ENCODE data around the gene CNTN6. TPM values are rescaled to one million over a fixed set of nuclear protein-coding genes. Genes with fewer than 3 reads are reported as not detected.

Gene CNTN6
- total RNA-seq, 1 experiment from 2014 or later, result not detected

DNA sequence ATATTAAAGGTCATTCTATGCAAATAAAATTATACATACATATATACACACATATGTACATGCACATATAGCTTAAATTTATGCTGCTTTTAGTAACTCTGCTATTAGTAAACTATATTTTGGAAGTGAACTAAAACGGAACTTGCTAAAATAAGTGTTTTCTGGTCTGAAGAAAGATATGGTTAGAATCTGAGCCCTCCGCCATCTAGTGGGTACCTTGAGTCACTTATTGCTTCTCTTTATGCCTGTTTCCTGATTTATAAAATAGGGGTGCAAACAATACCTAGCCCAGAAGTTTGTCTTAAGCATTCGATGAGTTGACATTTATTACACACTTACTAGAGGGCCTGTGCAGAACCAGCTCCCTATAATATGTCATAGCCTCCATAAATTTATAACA is 255.7 kb downstream of the CNTN6 start (continued):
- TF ChIP-seq ZBTB21 (CRISPR knock-in tag; IDR thresholded peaks at IDR 0.05; ENCODE audit: borderline replicate concordance) (no peak), ZNF263 (CRISPR knock-in tag; IDR thresholded peaks at IDR 0.05; ENCODE audit: low read depth) (no peak), CREB1 (CRISPR knock-in tag; IDR thresholded peaks at IDR 0.05) (no peak)
- TF ChIP-seq, protein P1, sequence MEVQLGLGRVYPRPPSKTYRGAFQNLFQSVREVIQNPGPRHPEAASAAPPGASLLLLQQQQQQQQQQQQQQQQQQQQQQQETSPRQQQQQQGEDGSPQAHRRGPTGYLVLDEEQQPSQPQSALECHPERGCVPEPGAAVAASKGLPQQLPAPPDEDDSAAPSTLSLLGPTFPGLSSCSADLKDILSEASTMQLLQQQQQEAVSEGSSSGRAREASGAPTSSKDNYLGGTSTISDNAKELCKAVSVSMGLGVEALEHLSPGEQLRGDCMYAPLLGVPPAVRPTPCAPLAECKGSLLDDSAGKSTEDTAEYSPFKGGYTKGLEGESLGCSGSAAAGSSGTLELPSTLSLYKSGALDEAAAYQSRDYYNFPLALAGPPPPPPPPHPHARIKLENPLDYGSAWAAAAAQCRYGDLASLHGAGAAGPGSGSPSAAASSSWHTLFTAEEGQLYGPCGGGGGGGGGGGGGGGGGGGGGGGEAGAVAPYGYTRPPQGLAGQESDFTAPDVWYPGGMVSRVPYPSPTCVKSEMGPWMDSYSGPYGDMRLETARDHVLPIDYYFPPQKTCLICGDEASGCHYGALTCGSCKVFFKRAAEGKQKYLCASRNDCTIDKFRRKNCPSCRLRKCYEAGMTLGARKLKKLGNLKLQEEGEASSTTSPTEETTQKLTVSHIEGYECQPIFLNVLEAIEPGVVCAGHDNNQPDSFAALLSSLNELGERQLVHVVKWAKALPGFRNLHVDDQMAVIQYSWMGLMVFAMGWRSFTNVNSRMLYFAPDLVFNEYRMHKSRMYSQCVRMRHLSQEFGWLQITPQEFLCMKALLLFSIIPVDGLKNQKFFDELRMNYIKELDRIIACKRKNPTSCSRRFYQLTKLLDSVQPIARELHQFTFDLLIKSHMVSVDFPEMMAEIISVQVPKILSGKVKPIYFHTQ (CRISPR knock-in tag; IDR thresholded peaks at IDR 0.05), result no peak
- TF ChIP-seq, protein P2, sequence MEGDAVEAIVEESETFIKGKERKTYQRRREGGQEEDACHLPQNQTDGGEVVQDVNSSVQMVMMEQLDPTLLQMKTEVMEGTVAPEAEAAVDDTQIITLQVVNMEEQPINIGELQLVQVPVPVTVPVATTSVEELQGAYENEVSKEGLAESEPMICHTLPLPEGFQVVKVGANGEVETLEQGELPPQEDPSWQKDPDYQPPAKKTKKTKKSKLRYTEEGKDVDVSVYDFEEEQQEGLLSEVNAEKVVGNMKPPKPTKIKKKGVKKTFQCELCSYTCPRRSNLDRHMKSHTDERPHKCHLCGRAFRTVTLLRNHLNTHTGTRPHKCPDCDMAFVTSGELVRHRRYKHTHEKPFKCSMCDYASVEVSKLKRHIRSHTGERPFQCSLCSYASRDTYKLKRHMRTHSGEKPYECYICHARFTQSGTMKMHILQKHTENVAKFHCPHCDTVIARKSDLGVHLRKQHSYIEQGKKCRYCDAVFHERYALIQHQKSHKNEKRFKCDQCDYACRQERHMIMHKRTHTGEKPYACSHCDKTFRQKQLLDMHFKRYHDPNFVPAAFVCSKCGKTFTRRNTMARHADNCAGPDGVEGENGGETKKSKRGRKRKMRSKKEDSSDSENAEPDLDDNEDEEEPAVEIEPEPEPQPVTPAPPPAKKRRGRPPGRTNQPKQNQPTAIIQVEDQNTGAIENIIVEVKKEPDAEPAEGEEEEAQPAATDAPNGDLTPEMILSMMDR (IDR thresholded peaks at IDR 0.05), result no peak
- TF ChIP-seq, protein P3, sequence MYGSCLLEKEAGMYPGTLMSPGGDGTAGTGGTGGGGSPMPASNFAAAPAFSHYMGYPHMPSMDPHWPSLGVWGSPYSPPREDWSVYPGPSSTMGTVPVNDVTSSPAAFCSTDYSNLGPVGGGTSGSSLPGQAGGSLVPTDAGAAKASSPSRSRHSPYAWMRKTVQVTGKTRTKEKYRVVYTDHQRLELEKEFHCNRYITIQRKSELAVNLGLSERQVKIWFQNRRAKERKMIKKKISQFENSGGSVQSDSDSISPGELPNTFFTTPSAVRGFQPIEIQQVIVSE (CRISPR knock-in tag; IDR thresholded peaks at IDR 0.05; ENCODE audit: borderline replicate concordance), result no peak
- TF ChIP-seq, protein P4, sequence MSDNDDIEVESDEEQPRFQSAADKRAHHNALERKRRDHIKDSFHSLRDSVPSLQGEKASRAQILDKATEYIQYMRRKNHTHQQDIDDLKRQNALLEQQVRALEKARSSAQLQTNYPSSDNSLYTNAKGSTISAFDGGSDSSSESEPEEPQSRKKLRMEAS (CRISPR knock-in tag; IDR thresholded peaks at IDR 0.05), result no peak

DNA sequence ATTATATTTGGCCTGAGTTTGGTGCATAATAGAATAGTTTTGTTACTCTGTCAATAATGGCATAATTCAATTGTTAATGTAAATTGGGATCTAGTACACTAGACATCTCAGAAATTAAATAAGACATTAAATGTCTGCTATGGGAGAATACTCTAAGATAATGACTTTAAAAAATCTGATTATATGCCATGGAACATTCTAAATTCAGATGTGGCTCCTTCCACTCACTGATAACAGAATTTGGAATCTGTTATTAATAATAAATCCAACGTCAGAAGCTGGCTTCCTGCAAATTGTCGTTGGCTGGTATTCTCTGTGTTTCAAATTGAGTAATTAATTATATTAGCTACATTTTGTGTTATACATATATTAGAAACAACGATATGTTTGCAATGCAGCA is 258.1 kb downstream of the CNTN6 start:
- CTCF ChIA-PET, result no interaction called here
- peaks cover 58% of the 10 kb centered on the region for H3K36me3 Mint-ChIP-seq

DNA sequence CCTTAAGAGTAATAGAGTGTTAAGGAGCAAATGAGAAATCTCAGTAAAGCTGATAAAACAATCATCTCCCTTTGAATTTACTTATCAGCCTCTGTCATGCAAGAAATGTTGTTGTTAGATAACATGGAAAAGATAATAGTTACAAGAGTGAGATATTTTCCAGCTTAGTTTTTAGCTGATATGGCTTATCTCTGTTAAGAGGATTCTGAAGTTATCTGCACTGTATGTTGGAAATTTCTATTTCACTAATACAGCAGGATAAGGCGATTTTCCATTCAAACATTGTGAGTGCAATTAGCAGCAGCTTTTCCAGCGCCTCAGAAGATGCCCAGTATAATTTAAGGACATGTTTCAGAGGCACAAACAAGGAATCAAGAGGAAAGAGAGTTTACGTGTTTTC is 262.9 kb downstream of the CNTN6 start:
- no peak overlapping the region for H3K4me3 Mint-ChIP-seq
- H3K27me3 Mint-ChIP-seq (ENCODE audit: low read depth), result peaks cover 6% of the 10 kb centered on the region; the same call in 1 of the 2 replicates
- ATAC-seq (no peak), DNase-seq (ENCODE audit: low spot score) (no peak)
- peaks cover 56% of the 10 kb centered on the region for H3K36me3 Mint-ChIP-seq
- ChIA-PET POLR2A (no interaction called here), CTCF (no interaction called here)
- no peak overlapping the region for H3K27ac Mint-ChIP-seq
- H3K9me3 Mint-ChIP-seq, result peaks cover 76% of the 10 kb centered on the region
- no peaks in the 10 kb centered on the region for H3K4me1 Mint-ChIP-seq
- TF ChIP-seq OVOL2 (CRISPR knock-in tag; IDR thresholded peaks at IDR 0.05; ENCODE audit: borderline replicate concordance) (no peak), TCF7 (CRISPR knock-in tag; IDR thresholded peaks at IDR 0.05; ENCODE audit: low read depth) (no peak), ZNF138 (CRISPR knock-in tag; conservative IDR thresholded peaks at IDR 0.05) (no peak), NR2C2 (CRISPR knock-in tag; IDR thresholded peaks at IDR 0.05) (no peak)
- TF ChIP-seq, protein P5, sequence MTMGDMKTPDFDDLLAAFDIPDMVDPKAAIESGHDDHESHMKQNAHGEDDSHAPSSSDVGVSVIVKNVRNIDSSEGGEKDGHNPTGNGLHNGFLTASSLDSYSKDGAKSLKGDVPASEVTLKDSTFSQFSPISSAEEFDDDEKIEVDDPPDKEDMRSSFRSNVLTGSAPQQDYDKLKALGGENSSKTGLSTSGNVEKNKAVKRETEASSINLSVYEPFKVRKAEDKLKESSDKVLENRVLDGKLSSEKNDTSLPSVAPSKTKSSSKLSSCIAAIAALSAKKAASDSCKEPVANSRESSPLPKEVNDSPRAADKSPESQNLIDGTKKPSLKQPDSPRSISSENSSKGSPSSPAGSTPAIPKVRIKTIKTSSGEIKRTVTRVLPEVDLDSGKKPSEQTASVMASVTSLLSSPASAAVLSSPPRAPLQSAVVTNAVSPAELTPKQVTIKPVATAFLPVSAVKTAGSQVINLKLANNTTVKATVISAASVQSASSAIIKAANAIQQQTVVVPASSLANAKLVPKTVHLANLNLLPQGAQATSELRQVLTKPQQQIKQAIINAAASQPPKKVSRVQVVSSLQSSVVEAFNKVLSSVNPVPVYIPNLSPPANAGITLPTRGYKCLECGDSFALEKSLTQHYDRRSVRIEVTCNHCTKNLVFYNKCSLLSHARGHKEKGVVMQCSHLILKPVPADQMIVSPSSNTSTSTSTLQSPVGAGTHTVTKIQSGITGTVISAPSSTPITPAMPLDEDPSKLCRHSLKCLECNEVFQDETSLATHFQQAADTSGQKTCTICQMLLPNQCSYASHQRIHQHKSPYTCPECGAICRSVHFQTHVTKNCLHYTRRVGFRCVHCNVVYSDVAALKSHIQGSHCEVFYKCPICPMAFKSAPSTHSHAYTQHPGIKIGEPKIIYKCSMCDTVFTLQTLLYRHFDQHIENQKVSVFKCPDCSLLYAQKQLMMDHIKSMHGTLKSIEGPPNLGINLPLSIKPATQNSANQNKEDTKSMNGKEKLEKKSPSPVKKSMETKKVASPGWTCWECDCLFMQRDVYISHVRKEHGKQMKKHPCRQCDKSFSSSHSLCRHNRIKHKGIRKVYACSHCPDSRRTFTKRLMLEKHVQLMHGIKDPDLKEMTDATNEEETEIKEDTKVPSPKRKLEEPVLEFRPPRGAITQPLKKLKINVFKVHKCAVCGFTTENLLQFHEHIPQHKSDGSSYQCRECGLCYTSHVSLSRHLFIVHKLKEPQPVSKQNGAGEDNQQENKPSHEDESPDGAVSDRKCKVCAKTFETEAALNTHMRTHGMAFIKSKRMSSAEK (CRISPR knock-in tag; IDR thresholded peaks at IDR 0.05; ENCODE audit: borderline replicate concordance), result no peak
- TF ChIP-seq, protein P6, sequence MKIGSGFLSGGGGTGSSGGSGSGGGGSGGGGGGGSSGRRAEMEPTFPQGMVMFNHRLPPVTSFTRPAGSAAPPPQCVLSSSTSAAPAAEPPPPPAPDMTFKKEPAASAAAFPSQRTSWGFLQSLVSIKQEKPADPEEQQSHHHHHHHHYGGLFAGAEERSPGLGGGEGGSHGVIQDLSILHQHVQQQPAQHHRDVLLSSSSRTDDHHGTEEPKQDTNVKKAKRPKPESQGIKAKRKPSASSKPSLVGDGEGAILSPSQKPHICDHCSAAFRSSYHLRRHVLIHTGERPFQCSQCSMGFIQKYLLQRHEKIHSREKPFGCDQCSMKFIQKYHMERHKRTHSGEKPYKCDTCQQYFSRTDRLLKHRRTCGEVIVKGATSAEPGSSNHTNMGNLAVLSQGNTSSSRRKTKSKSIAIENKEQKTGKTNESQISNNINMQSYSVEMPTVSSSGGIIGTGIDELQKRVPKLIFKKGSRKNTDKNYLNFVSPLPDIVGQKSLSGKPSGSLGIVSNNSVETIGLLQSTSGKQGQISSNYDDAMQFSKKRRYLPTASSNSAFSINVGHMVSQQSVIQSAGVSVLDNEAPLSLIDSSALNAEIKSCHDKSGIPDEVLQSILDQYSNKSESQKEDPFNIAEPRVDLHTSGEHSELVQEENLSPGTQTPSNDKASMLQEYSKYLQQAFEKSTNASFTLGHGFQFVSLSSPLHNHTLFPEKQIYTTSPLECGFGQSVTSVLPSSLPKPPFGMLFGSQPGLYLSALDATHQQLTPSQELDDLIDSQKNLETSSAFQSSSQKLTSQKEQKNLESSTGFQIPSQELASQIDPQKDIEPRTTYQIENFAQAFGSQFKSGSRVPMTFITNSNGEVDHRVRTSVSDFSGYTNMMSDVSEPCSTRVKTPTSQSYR (CRISPR knock-in tag; IDR thresholded peaks at IDR 0.05), result no peak

More for the DNA sequence above, 258.1 kb downstream of the CNTN6 start:
- H3K9me3 Mint-ChIP-seq, result peaks cover 80% of the 10 kb centered on the region
- DNase-seq (ENCODE audit: low spot score) (no peak), ATAC-seq (no peak)
- POLR2A ChIA-PET, result no interaction called here
- peaks cover 4% of the 10 kb centered on the region for H3K27me3 Mint-ChIP-seq (ENCODE audit: low read depth)
- TF ChIP-seq, protein P1 (CRISPR knock-in tag; IDR thresholded peaks at IDR 0.05), result no peak
- TF ChIP-seq, protein P7, sequence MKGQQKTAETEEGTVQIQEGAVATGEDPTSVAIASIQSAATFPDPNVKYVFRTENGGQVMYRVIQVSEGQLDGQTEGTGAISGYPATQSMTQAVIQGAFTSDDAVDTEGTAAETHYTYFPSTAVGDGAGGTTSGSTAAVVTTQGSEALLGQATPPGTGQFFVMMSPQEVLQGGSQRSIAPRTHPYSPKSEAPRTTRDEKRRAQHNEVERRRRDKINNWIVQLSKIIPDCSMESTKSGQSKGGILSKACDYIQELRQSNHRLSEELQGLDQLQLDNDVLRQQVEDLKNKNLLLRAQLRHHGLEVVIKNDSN (CRISPR knock-in tag; IDR thresholded peaks at IDR 0.05), result no peak
- no peak overlapping the region for H3K27ac Mint-ChIP-seq
- no peak overlapping the region for H3K4me3 Mint-ChIP-seq
- H3K4me1 Mint-ChIP-seq, result no peaks in the 10 kb centered on the region
